ENCODE data around the gene SLC1A5.

The SLC1A5 gene

GRCh38 chr19:46745030-46745429 is 43.4 kb downstream of the SLC1A5 start:
- DNase-seq (ENCODE audit: low read depth in 2 of 2), result no peak

GRCh38 chr19:46744005-46744691 is 44.2 kb downstream of the SLC1A5 start:
- no peak for DNase-seq (ENCODE audit: low read depth in 2 of 2)

GRCh38 chr19:46742926-46743480 is 45.4 kb downstream of the SLC1A5 start:
- DNase-seq (ENCODE audit: low read depth in 2 of 2), result no peak

- no peak for DNase-seq (ENCODE audit: low read depth in 2 of 2)
Measured at GRCh38 chr19:46741447-46741846, 46.9 kb downstream of the SLC1A5 start.

GRCh38 chr19:46739290-46739771 is 49.1 kb downstream of the SLC1A5 start:
- no peak for DNase-seq (ENCODE audit: low read depth in 2 of 2)

- no peak for DNase-seq (ENCODE audit: low read depth in 2 of 2)
Measured at GRCh38 chr19:46737761-46738171, 50.6 kb downstream of the SLC1A5 start.

GRCh38 chr19:46737298-46737654 is 51.1 kb downstream of the SLC1A5 start:
- DNase-seq (ENCODE audit: low read depth in 2 of 2), result no peak

- no peak for DNase-seq (ENCODE audit: low read depth in 2 of 2)
Measured at GRCh38 chr19:46736531-46737297, 51.7 kb downstream of the SLC1A5 start.

- no peak for DNase-seq (ENCODE audit: low read depth in 2 of 2)
Measured at GRCh38 chr19:46733690-46734292, 54.6 kb downstream of the SLC1A5 start.

GRCh38 chr19:46732966-46733689 is 55.3 kb downstream of the SLC1A5 start:
- DNase-seq (ENCODE audit: low read depth in 2 of 2), result no peak

- no peak for DNase-seq (ENCODE audit: low read depth in 2 of 2)
Measured at GRCh38 chr19:46732172-46732938, 56.0 kb downstream of the SLC1A5 start.

GRCh38 chr19:46731584-46731983 is 56.8 kb downstream of the SLC1A5 start:
- DNase-seq (ENCODE audit: low read depth in 2 of 2), result no peak

- no peak for DNase-seq (ENCODE audit: low read depth in 2 of 2)
Measured at GRCh38 chr19:46731007-46731501, 57.3 kb downstream of the SLC1A5 start.

- no peak for DNase-seq (ENCODE audit: low read depth in 2 of 2)
Measured at GRCh38 chr19:46730595-46730994, 57.8 kb downstream of the SLC1A5 start.

GRCh38 chr19:46730187-46730586 is 58.2 kb downstream of the SLC1A5 start:
- DNase-seq (ENCODE audit: low read depth in 2 of 2), result no peak

GRCh38 chr19:46729696-46730095 is 58.7 kb downstream of the SLC1A5 start:
- DNase-seq (ENCODE audit: low read depth in 2 of 2), result no peak

GRCh38 chr19:46728693-46729339 is 59.6 kb downstream of the SLC1A5 start:
- DNase-seq (ENCODE audit: low read depth in 2 of 2), result peak; percentile 58 to 70

GRCh38 chr19:46728208-46728607 is 60.2 kb downstream of the SLC1A5 start:
- DNase-seq (ENCODE audit: low read depth in 2 of 2), result no peak

- DNase-seq (ENCODE audit: low read depth in 2 of 2), result no peak
Measured at GRCh38 chr19:46727757-46728156, 60.6 kb downstream of the SLC1A5 start.

GRCh38 chr19:46726971-46727501 is 61.4 kb downstream of the SLC1A5 start:
- DNase-seq (ENCODE audit: low read depth in 2 of 2), result no peak
